A172 (cell line): Measurements from ENCODE around the gene TMEM270. TPM values are rescaled to one million over a fixed set of nuclear protein-coding genes. Genes with fewer than 3 reads are reported as not detected.
"Not testable (repeated sequence)": the region's sequence is repeated elsewhere in the genome, so short reads cannot be mapped to it uniquely, and the experiment has no call there.

ENCODE experiments used
- DNase-seq: peaks from one replicate; pipeline ENCODE4 v3.0.0-alpha.2; 2015; ENCODE audit warnings: low spot score
- total RNA-seq: library from RNA; depleted of rRNA; stranded (reverse); fragments of >200 nt; shearing (Covaris generic); gene quantifications from 2 replicates; pipeline ENCODE4 v1.2.3, GENCODE V29; 2014

TMEM270 gene
- total RNA-seq, 1 experiment from 2014 or later: 0.52 TPM

DNA sequence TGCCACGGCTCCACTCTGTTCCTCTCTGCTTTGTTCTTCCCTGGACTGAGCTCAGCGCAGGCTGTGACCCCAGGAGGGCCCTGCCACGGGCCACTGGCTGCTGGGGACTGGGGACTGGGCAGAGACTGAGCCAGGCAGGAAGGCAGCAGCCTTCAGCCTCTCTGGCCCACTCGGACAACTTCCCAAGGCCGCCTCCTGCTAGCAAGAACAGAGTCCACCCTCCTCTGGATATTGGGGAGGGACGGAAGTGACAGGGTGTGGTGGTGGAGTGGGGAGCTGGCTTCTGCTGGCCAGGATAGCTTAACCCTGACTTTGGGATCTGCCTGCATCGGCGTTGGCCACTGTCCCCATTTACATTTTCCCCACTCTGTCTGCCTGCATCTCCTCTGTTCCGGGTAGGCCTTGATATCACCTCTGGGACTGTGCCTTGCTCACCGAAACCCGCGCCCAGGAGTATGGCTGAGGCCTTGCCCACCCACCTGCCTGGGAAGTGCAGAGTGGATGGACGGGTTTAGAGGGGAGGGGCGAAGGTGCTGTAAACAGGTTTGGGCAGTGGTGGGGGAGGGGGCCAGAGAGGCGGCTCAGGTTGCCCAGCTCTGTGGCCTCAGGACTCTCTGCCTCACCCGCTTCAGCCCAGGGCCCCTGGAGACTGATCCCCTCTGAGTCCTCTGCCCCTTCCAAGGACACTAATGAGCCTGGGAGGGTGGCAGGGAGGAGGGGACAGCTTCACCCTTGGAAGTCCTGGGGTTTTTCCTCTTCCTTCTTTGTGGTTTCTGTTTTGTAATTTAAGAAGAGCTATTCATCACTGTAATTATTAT lies 28.9 kb upstream of the TMEM270 start:
- no peak for DNase-seq

GRCh38 chr7:73832806-73833205 lies 28.2 kb upstream of the TMEM270 start:
- no peak for DNase-seq

DNA sequence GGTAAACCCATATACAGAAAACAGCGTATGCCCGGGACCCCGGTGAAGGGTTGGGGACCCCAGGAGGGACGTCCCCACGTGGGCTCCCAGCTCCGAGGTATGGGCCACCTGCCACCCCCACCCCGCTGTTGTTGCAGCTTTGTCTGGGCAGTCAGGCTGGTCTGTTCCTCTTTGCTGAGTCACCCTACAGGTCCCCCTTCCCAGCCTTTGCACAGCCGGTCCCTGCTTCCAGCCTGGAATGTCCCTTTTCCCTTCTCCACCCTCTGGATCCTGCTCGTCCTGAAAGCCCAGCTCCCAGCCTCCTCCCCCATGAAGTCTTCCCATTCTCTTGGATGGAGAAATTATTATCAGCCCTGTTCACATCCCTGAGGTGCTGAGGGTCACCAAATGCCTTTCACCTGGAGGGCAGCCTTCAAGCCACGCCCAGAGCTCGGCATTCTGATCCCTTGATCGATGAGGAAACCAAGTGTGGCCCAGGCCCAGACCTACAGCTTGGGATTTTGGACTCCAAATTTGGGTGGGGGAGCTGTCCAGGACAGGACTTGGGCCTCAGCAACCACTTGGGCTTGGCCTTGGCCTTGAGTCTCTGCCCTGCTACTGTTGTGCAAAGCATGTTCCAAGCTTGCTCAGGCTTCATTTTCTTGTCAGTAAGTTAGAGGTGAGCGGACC lies 27.6 kb upstream of the TMEM270 start:
- DNase-seq: peak; percentile 76

- no peak for DNase-seq
Observed at GRCh38 chr7:73834626-73835191, 26.2 kb upstream of the TMEM270 start.

DNA sequence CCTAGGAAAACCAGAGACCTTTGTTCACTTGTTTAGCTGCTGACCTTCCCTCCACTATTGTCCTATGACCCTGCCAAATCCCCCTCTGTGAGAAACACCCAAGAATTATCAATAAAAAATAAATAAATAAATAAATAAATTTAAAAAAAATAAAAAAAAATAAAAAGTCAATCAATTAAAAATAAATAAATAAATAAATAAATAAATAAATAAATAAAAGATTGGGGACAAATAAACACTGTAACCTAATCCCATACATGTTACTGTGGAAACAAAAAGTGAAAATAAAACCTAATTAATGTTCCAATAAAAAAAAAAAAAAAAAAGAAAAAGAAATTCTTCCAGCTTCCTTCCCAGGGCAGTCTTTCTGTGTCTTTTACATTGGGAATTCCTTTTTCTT lies 23.8 kb upstream of the TMEM270 start:
- not testable (repeated sequence) for DNase-seq

DNA sequence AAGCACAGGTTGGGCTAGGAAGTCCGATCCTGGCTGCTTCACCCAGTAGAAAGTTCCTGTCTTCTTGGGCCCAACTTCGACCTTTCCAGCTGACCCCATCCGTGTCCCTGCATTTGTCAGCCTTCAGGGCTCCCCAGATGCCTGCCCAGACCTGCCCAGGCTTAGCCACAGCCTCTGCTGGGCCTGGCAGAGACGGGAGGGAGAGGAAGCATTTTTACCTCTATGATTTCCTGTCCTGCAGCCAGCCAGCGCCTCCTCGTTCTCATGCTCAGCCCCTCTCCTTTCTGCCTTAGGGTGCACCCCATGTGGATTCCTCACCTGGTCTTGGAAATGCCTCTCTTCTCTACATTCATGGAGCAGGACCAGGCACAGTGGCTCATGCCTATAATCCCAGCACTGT lies 22.3 kb upstream of the TMEM270 start:
- no peak for DNase-seq

DNA sequence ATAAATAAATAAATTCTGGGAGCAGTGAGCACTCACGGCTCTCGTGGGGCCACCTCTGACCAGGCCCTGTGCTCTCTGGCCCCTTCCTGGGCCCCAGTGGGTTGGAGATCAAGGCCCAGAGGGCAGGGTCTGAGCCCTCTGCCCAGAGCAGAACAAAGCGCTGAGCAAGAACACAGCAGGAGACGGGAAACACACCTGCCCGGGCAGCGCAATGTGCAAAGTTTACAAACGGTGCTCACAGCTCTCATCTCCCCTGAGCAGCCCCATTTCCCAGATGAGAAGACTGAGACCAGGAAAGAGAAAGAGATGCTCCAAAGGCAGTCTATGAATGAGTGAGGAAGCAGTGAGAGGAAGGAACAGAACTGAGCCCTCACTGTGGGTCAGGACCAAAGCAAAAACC lies 21.7 kb upstream of the TMEM270 start:
- DNase-seq: no peak

DNA sequence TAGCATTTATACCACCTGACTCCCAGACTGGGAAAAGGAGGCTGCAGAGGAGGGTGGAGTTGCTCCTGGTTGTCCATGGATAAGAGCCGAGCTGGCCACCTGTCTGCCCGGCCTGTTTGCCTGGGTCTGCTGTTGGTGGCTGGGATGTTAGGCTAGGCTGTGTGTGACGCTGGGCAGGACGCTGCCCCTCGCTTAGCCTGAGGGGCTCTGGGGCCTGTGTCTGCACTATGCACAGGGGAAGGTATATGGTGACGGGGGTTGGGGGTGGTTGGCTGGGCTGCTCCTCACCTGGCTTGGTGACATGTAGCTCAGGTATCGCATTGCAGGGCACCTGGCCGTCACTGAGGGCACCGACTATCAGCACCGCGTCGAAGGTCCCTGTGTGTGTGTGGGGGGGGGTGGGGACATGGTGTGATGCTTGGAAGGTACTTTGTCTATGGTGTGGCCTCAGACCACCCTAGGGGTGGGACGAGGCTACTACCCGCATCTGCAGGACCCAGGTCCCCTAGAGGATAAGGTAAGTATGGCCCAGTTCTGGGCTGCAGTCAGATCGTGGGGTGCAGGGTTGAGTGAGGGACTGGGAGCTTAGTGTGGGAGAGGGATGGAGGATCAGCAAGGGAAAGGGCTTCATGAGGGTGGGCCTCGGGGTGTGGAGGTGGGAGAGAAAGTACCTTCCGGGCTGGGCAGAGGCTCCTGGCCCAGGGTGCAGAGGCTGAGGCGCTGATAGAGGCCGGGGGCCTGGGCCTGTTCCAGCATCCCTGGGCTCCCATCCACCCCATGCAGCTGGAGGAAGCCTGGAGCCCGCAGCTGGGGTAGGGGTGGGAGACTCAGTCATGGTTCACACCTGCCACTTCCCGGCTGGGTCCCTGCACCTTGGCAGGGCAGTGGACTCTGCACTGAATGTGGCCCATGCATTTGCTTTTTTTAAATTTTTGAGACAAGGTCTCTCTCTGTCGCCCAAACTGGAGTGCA lies 20.9 kb upstream of the TMEM270 start:
- no peak for DNase-seq

DNA sequence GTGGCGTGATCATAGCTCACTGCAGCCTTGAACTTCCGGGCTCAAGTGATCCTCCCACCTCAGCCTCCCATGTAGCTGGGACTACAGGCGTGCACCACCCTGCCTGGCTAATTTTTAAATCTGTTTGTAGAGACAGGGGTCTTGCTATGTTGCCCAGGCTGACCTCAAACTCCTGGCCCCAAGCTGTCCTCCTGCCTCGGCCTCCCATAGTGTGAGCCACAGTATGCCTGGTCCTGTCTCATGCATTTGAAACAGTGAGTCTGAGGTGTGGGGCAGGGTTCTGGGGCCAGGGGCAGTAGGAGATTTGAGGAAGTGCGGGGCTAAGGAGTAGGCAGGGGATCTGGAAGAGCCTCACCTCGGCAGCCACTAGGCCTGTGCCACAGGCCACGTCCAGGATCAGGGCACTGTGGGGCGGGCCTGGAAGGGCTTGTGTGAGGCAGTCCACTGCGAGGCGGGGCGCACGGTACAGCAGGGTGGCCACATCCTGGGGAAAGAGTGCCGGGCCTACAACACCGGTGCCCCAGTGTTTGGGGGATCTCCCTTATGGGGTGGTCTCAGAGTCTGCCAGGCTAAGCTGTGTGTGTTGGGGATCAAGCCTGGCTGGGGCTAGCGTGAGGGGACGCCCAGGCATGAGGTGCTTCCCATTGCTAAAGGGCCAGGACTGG lies 20.1 kb upstream of the TMEM270 start:
- DNase-seq: no peak

GRCh38 chr7:73841689-73842066 lies 19.3 kb upstream of the TMEM270 start:
- DNase-seq: no peak

DNA sequence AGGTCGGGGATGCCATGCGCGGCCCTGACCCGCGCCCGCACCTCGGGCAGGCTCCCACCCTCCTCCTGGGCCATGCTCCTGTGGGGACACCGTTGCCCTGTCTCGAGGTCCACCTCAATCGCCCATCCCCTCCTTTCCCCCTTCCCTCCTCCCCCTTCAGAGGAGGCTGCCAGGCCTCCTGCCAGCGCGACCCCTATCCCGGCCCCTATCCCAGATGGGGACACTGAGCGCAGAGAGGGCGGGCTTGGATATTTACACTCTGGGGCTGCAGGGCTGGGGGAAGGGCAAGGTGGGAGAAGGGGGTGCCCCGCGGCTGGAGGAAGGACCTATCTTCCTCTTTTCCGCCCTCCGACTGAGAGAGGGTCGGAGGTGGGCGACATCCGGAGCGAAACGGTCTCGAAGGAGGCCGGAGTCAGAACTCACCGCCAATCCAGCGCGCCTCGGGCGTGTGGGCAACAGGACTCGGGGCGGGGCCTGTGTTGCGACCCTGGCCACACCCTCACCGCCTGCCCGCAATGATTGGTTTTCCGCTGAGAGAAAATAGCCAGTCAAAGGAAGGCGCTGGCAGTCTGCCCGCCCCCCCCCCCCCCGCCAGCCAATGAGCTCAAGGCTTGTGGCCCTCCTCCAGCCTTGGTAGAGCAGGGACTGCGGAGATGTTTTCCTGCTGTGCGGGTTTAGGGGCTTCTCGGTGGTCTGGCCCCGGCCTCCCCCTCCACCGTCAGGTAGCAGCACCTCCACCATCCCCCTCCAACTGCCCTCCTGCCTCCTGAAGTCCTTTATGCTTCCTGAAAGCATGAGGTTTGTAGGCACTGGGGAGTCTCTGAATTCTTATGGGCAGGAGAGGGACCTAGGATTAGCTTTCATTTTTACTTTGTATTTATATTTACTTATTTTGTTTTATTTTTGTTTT lies 18.6 kb upstream of the TMEM270 start, which contains the start of gene METTL27:
Gene METTL27, minus strand, starts transcription at position 450 of the 910 bp plus-strand sequence. Its CDS starts 376 bp downstream, at position 74.
- DNase-seq: peak; percentile 95

DNA sequence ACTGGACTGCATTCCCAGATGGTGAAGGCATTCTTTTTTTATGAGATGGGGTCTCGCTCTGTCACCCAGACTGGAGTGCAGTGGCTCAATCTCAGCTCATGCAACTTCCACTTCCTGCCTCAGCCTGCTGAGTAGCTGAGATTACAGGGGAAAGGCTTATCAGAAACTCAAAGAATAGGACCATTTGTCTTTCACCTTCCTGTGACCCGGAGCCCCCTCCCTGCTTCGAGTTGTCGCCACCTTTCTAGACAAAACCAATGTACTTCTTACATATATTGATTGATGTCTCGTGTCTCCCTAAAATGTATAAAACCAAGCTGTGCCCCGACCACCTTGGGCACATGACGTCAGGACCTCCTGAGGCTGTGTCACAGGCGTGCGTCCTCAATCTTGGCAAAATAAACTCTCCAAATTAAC lies 16.8 kb upstream of the TMEM270 start:
- no peak for DNase-seq

DNA sequence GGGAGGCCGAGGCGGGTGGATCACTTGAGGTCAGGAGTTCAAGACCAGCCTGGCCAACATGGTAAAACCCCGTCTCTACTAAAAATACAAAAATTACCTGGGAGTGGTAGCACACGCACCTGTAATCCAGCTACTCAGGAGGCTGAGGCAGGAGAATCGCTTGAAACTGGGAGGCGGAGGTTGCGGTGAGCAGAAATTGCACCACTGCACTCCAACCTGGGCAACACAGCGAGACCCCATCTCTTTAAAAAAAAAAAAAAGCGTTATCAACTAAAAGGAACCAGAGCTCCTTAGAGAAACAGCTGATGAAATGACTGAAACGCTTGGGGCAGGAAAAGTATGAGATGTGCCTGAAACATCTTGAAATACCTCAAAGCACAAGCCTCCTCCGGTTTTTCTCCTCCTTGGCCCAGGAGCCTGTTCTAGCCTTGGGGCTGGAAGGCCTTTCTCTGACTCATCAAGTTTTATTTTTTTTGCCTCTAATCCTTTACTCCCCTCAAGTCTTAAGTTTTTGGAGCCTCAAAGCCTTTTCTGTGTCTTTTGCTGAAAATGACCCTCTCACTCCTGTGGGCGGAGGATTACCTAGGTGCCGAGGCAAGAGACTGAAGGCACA lies 16.0 kb upstream of the TMEM270 start:
- no peak for DNase-seq

GRCh38 chr7:73845701-73846195 lies 15.2 kb upstream of the TMEM270 start:
- DNase-seq: not testable (repeated sequence)

DNA sequence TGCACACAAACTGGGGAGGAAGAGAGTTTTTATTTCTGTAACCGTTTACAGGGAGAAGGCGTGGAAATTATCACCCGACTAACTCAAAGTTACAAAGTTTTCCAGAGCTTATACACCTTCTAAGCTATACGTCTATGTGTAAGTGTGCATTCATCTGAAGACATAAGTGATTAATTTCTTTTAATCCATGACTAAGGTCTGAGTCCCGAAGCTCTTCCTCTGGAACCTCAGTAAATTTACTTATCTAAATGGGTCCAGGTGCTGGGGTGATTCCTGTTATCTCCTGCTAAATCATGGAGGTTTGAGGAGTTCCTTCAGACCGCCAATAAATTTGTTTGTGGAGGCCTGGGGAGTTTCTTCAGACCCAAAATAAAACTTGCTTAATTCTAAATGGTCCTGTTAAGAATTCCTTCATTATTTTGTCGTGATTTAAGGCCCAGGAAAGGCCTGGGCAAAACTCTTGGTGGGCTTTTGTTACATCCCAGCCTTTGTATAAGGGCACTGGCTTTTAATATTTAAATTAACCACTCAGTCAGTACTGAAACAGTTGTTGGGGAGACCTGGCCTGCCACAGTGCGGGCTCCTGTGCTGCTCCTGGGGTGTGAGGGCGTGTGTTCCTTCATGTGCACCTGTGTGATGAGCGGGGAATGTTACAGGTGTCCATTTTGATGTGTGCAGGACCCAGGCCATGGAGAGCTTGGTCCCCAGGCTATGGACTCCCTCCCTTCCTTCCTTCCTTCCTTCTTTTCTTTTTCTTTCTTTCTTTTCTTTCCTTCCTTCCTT lies 12.8 kb upstream of the TMEM270 start:
- DNase-seq: peak; percentile 72

DNA sequence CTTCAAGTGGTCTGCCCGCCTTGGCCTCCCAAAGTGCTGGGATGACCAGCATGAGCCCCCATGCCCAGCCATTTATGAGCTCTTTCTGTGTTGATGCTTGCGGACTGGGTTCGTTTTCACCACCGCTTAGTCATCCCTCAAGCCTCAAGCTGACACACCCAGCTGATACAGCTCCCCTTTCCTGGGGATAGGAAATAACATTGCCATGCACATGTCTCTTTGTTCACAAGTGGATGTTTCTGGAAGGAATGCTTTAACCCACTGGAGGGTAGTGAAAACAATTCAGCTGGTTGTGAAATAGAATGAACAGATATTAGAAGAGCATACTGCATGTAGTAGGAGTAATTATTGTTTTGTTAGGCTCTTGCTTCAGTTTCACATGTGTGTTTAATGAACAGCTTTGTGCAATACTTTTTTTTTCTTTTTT lies 10.2 kb upstream of the TMEM270 start:
- DNase-seq: peak; percentile 99

DNA sequence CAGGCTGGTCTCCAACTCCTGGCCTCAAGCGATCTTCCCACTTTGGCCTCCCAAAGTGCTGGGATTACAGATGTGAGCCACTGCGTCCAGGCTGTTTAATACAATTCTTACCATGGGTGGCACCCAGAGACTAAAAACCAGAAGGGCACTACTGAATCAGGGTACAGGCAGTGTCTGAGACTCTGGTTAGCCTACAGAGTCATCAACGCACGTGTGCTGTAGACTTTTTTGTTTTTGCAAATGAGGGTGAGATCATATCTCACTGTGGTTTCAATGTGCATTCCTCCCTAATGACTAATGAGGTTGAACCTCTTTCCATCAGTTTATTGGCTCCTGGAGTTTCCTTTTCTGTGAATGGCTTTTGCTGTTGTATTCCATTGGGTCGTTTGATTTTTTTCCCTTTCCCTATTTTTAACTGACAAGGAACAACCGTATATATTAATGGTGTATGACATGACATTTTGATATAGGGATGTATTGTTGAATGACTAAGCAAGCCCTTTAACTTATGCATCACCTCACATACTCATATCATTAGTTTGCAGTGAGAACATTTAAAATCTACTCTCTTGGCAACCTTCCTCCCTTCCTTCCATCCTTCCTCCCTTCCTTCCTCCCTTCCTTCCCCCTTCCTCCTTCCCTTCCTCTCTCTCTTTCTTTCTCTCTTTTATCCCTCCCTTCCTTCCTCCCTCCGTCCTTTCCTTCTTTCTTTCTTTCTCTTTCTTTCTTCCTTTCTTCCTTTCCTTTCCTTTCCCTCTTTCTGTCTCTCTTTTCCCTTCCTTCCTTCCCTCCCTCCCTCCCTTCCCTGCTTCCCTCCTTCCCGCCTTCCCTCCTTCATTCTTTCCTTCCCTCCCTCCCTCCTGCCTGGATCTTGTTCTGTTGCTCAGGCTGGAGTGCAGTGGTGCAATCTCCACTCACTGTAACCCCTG lies 9.3 kb upstream of the TMEM270 start:
- DNase-seq: peak; percentile 100
